WERI-Rb-1 (cell line): Measurements from ENCODE around the gene LRRC27.
"Not testable (repeated sequence)": the region's sequence is repeated elsewhere in the genome, so short reads cannot be mapped to it uniquely, and the experiment has no call there.

Source experiments
- DNase-seq: peaks from one replicate; pipeline ENCODE4 v3.0.0-alpha.2; 2020
- H3K27ac ChIP-seq: fragments of 250-450 bp; sonication (Bioruptor Pico); 2 replicates; pipeline ENCODE4 v1.5.1; 2020; ENCODE audit warnings: mild to moderate bottlenecking, moderate library complexity
- H3K27me3 ChIP-seq: fragments of 250-450 bp; sonication (Bioruptor Pico); 2 replicates; pipeline ENCODE4 v1.5.1; 2021; ENCODE audit warnings: mild to moderate bottlenecking, low read depth, moderate library complexity; ENCODE audit not compliant: insufficient read depth, severe bottlenecking
- H3K36me3 ChIP-seq: fragments of 250-450 bp; sonication (Bioruptor Pico); 2 replicates; pipeline ENCODE4 v1.5.1; 2020; ENCODE audit warnings: mild to moderate bottlenecking, moderate library complexity
- H3K4me3 ChIP-seq: 2 replicates; pipeline ENCODE4 v1.5.1; 2011; ENCODE audit warnings: low read depth, mild to moderate bottlenecking, control low read depth, low read length
- H3K9me3 ChIP-seq: fragments of 250-450 bp; sonication (Bioruptor Pico); 2 replicates; pipeline ENCODE4 v1.5.1; 2021; ENCODE audit warnings: mild to moderate bottlenecking, moderate library complexity; ENCODE audit not compliant: severe bottlenecking
- CTCF ChIP-seq: IDR thresholded peaks from 2 replicates; pipeline ENCODE4 v1.5.1; 2011; ENCODE audit warnings: low read depth, mild to moderate bottlenecking, control low read depth, inconsistent platforms, low read length

Gene LRRC27

GRCh38 chr10:132374176-132374575 is 42.2 kb downstream of the LRRC27 start:
- no peaks in the 10 kb centered on the region for H3K27me3 ChIP-seq
- TF ChIP-seq CTCF: no peak
- H3K36me3 ChIP-seq: no peaks in the 10 kb centered on the region
- H3K27ac ChIP-seq: no peak overlapping the region
- DNase-seq: no peak
- H3K9me3 ChIP-seq: no peaks in the 10 kb centered on the region
- H3K4me3 ChIP-seq: no peak overlapping the region

- H3K27ac ChIP-seq: no peak overlapping the region
- H3K9me3 ChIP-seq: no peaks in the 10 kb centered on the region
- no peaks in the 10 kb centered on the region for H3K36me3 ChIP-seq
- no peaks in the 10 kb centered on the region for H3K27me3 ChIP-seq
- H3K4me3 ChIP-seq: no peak overlapping the region
- no peak for DNase-seq
- no peak for TF ChIP-seq CTCF
Measured at GRCh38 chr10:132374612-132375011, 42.6 kb downstream of the LRRC27 start.

GRCh38 chr10:132375116-132375794 is 43.3 kb downstream of the LRRC27 start:
- DNase-seq: no peak
- H3K9me3 ChIP-seq: no peaks in the 10 kb centered on the region

GRCh38 chr10:132375795-132376297 is 43.9 kb downstream of the LRRC27 start:
- Histone ChIP-seq H3K27ac (no peak overlapping the region), H3K9me3 (no peaks in the 10 kb centered on the region), H3K27me3 (no peaks in the 10 kb centered on the region), H3K4me3 (no peak overlapping the region), H3K36me3 (no peaks in the 10 kb centered on the region)
- no peak for TF ChIP-seq CTCF
- DNase-seq: no peak

More at GRCh38 chr10:132375116-132375794, 43.3 kb downstream of the LRRC27 start:
- Histone ChIP-seq H3K36me3 (no peaks in the 10 kb centered on the region), H3K4me3 (no peak overlapping the region), H3K27me3 (no peaks in the 10 kb centered on the region), H3K27ac (no peak overlapping the region)
- no peak for TF ChIP-seq CTCF

GRCh38 chr10:132376394-132376851 is 44.4 kb downstream of the LRRC27 start:
- no peaks in the 10 kb centered on the region for H3K27me3 ChIP-seq
- H3K4me3 ChIP-seq: no peak overlapping the region
- TF ChIP-seq CTCF: no peak
- no peaks in the 10 kb centered on the region for H3K9me3 ChIP-seq
- no peak for DNase-seq
- H3K36me3 ChIP-seq: no peaks in the 10 kb centered on the region
- no peak overlapping the region for H3K27ac ChIP-seq

GRCh38 chr10:132377326-132377725 is 45.3 kb downstream of the LRRC27 start:
- H3K36me3 ChIP-seq: no peaks in the 10 kb centered on the region
- no peak for TF ChIP-seq CTCF
- no peaks in the 10 kb centered on the region for H3K9me3 ChIP-seq
- H3K27ac ChIP-seq: no peak overlapping the region
- H3K4me3 ChIP-seq: no peak overlapping the region
- no peak for DNase-seq
- no peaks in the 10 kb centered on the region for H3K27me3 ChIP-seq

GRCh38 chr10:132379026-132379425 is 47.0 kb downstream of the LRRC27 start:
- H3K4me3 ChIP-seq, DNase-seq, H3K9me3 ChIP-seq, H3K27ac ChIP-seq, H3K36me3 ChIP-seq, H3K27me3 ChIP-seq: not testable (repeated sequence)

- not testable (repeated sequence) for H3K36me3 ChIP-seq, DNase-seq, H3K27ac ChIP-seq, H3K27me3 ChIP-seq, H3K4me3 ChIP-seq, H3K9me3 ChIP-seq
Measured at GRCh38 chr10:132380986-132381385, 49.0 kb downstream of the LRRC27 start.
